B cell (primary cell): ENCODE data around the gene ZBTB32.

Source experiments
- CTCF ChIP-seq: fragments of 200-600 bp; IDR thresholded peaks from one replicate; pipeline ENCODE4 v1.8.0; 2022; ENCODE audit warnings: antibody characterized with exemption, mild to moderate bottlenecking
- EZH2 ChIP-seq: IDR thresholded peaks from 2 replicates; pipeline ENCODE4 v1.6.1; 2012; ENCODE audit warnings: borderline replicate concordance, low read depth, mild to moderate bottlenecking, moderate library complexity, low read length; ENCODE audit not compliant: insufficient read depth, poor library complexity, severe bottlenecking

GRCh38 chr19:35704218-35704617 is at the start of gene ZBTB32:
- TF ChIP-seq CTCF (no peak), EZH2 (no peak)
